Measurements from ENCODE around the gene MEGF11. TPM values are rescaled to one million over a fixed set of nuclear protein-coding genes. Genes with fewer than 3 reads are reported as not detected.

The MEGF11 gene
- total RNA-seq, 5 donors from 2014 or later (not counting 1 experiment from before 2014, with no cell fraction given): 0.20 TPM; not detected in 4

GRCh38 chr15:66252685-66253417, 699 bp downstream of the MEGF11 start:
- 1% methylated on average over 51 of the region's 64 CpGs for WGBS (ENCODE audit: insufficient coverage)

GRCh38 chr15:66251790-66252684, 1.5 kb downstream of the MEGF11 start:
- Histone ChIP-seq H3K27ac (ENCODE audit: low read length) (no peak overlapping the region), H3K27me3 (replicated peaks in 1 of 2; ENCODE audit: control insufficient read depth in 2 of 2, extremely low read depth in 1 of 2, insufficient read depth in 2 of 2, low read length in 1 of 2) (peaks cover 27 to 56% of the 10 kb centered on the region in 2 experiments), H3K36me3 (ENCODE audit: control insufficient read depth in 2 of 2, extremely low read depth in 1 of 2, insufficient read depth in 1 of 2, low read length in 1 of 2) (no peaks in the 10 kb centered on the region), H3K4me3 (ENCODE audit: control insufficient read depth in 1 of 2, extremely low read depth in 1 of 2, low read length in 1 of 2) (peak overlapping the region; percentile 38 to 85), H3K4me1 (ENCODE audit: control insufficient read depth in 1 of 2, extremely low read depth in 1 of 2, insufficient read depth in 2 of 2, low read length in 2 of 2) (peaks cover 6 to 34% of the 10 kb centered on the region in 2 experiments), H3K9me3 (no peaks in the 10 kb centered on the region)
- peak overlapping the region; percentile 73 to 79 (median 75) for H3K4me3 Mint-ChIP-seq
- DNase-seq (peak in 26 of 35 experiments; percentile 4 to 58 (median 28)), ATAC-seq (replicated peaks in 1 of 4) (peak; percentile 63 to 75 (median 66))
- 6% methylated on average over 37 of the region's 72 CpGs for WGBS (ENCODE audit: insufficient coverage)
- H3K27me3 Mint-ChIP-seq: peaks cover 40 to 75% of the 10 kb centered on the region in 2 donors
- POLR2A ChIA-PET: no interaction called here
- CTCF ChIA-PET: no interaction called here
- H3K4me1 Mint-ChIP-seq: peaks cover 10 to 27% (median 20%) of the 10 kb centered on the region in 3 donors
- H3K27ac Mint-ChIP-seq: no peak overlapping the region
- no peaks in the 10 kb centered on the region for H3K9me3 Mint-ChIP-seq
- H3K36me3 Mint-ChIP-seq: no peaks in the 10 kb centered on the region

More at GRCh38 chr15:66252685-66253417, 699 bp downstream of the MEGF11 start:
- H3K36me3 Mint-ChIP-seq: no peaks in the 10 kb centered on the region
- Histone ChIP-seq H3K27me3 (replicated peaks in 1 of 2; ENCODE audit: control insufficient read depth in 2 of 2, extremely low read depth in 1 of 2, insufficient read depth in 2 of 2, low read length in 1 of 2) (peaks cover 30 to 53% of the 10 kb centered on the region in 2 experiments), H3K27ac (ENCODE audit: low read length) (no peak overlapping the region), H3K36me3 (ENCODE audit: control insufficient read depth in 2 of 2, extremely low read depth in 1 of 2, insufficient read depth in 1 of 2, low read length in 1 of 2) (no peaks in the 10 kb centered on the region), H3K4me3 (ENCODE audit: control insufficient read depth in 1 of 2, extremely low read depth in 1 of 2, low read length in 1 of 2) (peak overlapping the region; percentile 38 to 85), H3K4me1 (ENCODE audit: control insufficient read depth in 1 of 2, extremely low read depth in 1 of 2, insufficient read depth in 2 of 2, low read length in 2 of 2) (peaks cover 6 to 34% of the 10 kb centered on the region in 2 experiments), H3K9me3 (no peaks in the 10 kb centered on the region)
- POLR2A ChIA-PET: no interaction called here
- peak in 13 of 35 experiments; percentile 7 to 32 (median 16) for DNase-seq
- no peak overlapping the region for H3K27ac Mint-ChIP-seq
- ATAC-seq (replicated peaks in 1 of 4): peak; percentile 36 to 63 (median 50)
- H3K4me3 Mint-ChIP-seq: peak overlapping the region; percentile 73 to 79 (median 75)
- peaks cover 10 to 27% (median 20%) of the 10 kb centered on the region in 3 donors for H3K4me1 Mint-ChIP-seq
- H3K9me3 Mint-ChIP-seq: no peaks in the 10 kb centered on the region
- H3K27me3 Mint-ChIP-seq: peaks cover 45 to 76% of the 10 kb centered on the region in 2 donors
- CTCF ChIA-PET: interaction anchor here in 1 of 2 donors (0.6 kb wide), 1 partner anchor 154 kb away, joined by 3 read pairs; no protein-coding TSS in a partner anchor

GRCh38 chr15:66251065-66251789, 2.3 kb downstream of the MEGF11 start:
- H3K4me1 ChIP-seq (ENCODE audit: control insufficient read depth in 1 of 2, extremely low read depth in 1 of 2, insufficient read depth in 2 of 2, low read length in 2 of 2): peaks cover 6 to 34% of the 10 kb centered on the region in 2 experiments
- ChIA-PET POLR2A (no interaction called here), CTCF (no interaction called here)
- Mint-ChIP-seq H3K27me3 (peaks cover 38 to 67% of the 10 kb centered on the region in 2 donors), H3K4me1 (peaks cover 10 to 27% (median 20%) of the 10 kb centered on the region in 3 donors), H3K27ac (peak overlapping the region in 1 of 2 donors; percentile 51), H3K4me3 (peak overlapping the region; percentile 54 to 79 (median 58)), H3K36me3 (no peaks in the 10 kb centered on the region), H3K9me3 (no peaks in the 10 kb centered on the region)
- peaks cover 20 to 61% of the 10 kb centered on the region in 2 experiments for H3K27me3 ChIP-seq (replicated peaks in 1 of 2; ENCODE audit: control insufficient read depth in 2 of 2, extremely low read depth in 1 of 2, insufficient read depth in 2 of 2, low read length in 1 of 2)
- ATAC-seq (replicated peaks in 1 of 4) (no peak), DNase-seq (no peak)
- no peaks in the 10 kb centered on the region for H3K9me3 ChIP-seq
- H3K36me3 ChIP-seq (ENCODE audit: control insufficient read depth in 2 of 2, extremely low read depth in 1 of 2, insufficient read depth in 1 of 2, low read length in 1 of 2): no peaks in the 10 kb centered on the region
- no peak overlapping the region for H3K27ac ChIP-seq (ENCODE audit: low read length)
- 85% methylated on average over 6 of the region's 10 CpGs for WGBS (ENCODE audit: insufficient coverage)
- H3K4me3 ChIP-seq (ENCODE audit: control insufficient read depth in 1 of 2, extremely low read depth in 1 of 2, low read length in 1 of 2): peak overlapping the region in 1 of 2 donors; percentile 58

GRCh38 chr15:66249605-66250174, 3.9 kb downstream of the MEGF11 start:
- POLR2A ChIA-PET: no interaction called here
- no peak for ATAC-seq (replicated peaks in 1 of 4)
- no peaks in the 10 kb centered on the region for H3K36me3 Mint-ChIP-seq
- H3K9me3 Mint-ChIP-seq: no peaks in the 10 kb centered on the region
- DNase-seq: no peak
- H3K27me3 Mint-ChIP-seq: peaks cover 32 to 60% of the 10 kb centered on the region in 2 donors
- CTCF ChIA-PET: no interaction called here
- Histone ChIP-seq H3K36me3 (ENCODE audit: control insufficient read depth in 2 of 2, extremely low read depth in 1 of 2, insufficient read depth in 1 of 2, low read length in 1 of 2) (no peaks in the 10 kb centered on the region), H3K9me3 (no peaks in the 10 kb centered on the region), H3K4me3 (ENCODE audit: control insufficient read depth in 1 of 2, extremely low read depth in 1 of 2, low read length in 1 of 2) (no peak overlapping the region), H3K4me1 (ENCODE audit: control insufficient read depth in 1 of 2, extremely low read depth in 1 of 2, insufficient read depth in 2 of 2, low read length in 2 of 2) (peaks cover 6 to 33% of the 10 kb centered on the region in 2 experiments), H3K27ac (ENCODE audit: low read length) (no peak overlapping the region), H3K27me3 (replicated peaks in 1 of 2; ENCODE audit: control insufficient read depth in 2 of 2, extremely low read depth in 1 of 2, insufficient read depth in 2 of 2, low read length in 1 of 2) (peaks cover 13 to 52% of the 10 kb centered on the region in 2 experiments)
- WGBS (ENCODE audit: insufficient coverage): 83% methylated on average over 1 of the region's 2 CpGs
- H3K4me1 Mint-ChIP-seq: peaks cover 10 to 22% (median 18%) of the 10 kb centered on the region in 3 donors
- no peak overlapping the region for H3K4me3 Mint-ChIP-seq
- H3K27ac Mint-ChIP-seq: no peak overlapping the region

GRCh38 chr15:66246937-66247336, 6.6 kb downstream of the MEGF11 start:
- DNase-seq (no peak), ATAC-seq (replicated peaks in 1 of 4) (no peak)
- Mint-ChIP-seq H3K27ac (no peak overlapping the region), H3K36me3 (no peaks in the 10 kb centered on the region), H3K27me3 (peaks cover 26 to 59% of the 10 kb centered on the region in 2 donors), H3K4me3 (no peak overlapping the region), H3K9me3 (no peaks in the 10 kb centered on the region), H3K4me1 (peaks cover 0 to 9% (median 8%) of the 10 kb centered on the region in 3 donors)
- CTCF ChIA-PET: no interaction called here
- H3K9me3 ChIP-seq: no peaks in the 10 kb centered on the region
- no peaks in the 10 kb centered on the region for H3K36me3 ChIP-seq (ENCODE audit: control insufficient read depth in 2 of 2, extremely low read depth in 1 of 2, insufficient read depth in 1 of 2, low read length in 1 of 2)
- H3K4me3 ChIP-seq (ENCODE audit: control insufficient read depth in 1 of 2, extremely low read depth in 1 of 2, low read length in 1 of 2): no peak overlapping the region
- peaks cover 0 to 7% of the 10 kb centered on the region in 2 experiments for H3K4me1 ChIP-seq (ENCODE audit: control insufficient read depth in 1 of 2, extremely low read depth in 1 of 2, insufficient read depth in 2 of 2, low read length in 2 of 2)
- no CpG with 5 or more reads among the region's 1 CpG for WGBS (ENCODE audit: insufficient coverage)
- H3K27ac ChIP-seq (ENCODE audit: low read length): no peak overlapping the region
- POLR2A ChIA-PET: no interaction called here
- peaks cover 10 to 28% of the 10 kb centered on the region in 2 experiments for H3K27me3 ChIP-seq (replicated peaks in 1 of 2; ENCODE audit: control insufficient read depth in 2 of 2, extremely low read depth in 1 of 2, insufficient read depth in 2 of 2, low read length in 1 of 2)

Data from T-cell (primary cell).